HCT116 (cell line): ENCODE results near the gene MVK. TPM values are rescaled to one million over a fixed set of nuclear protein-coding genes. Genes with fewer than 3 reads are reported as not detected.

Source experiments
- ATAC-seq: fragments of 200-7000 bp; cut with Tn5 transposase; 2 replicates; pipeline ENCODE4 v1.9.1; 2020; ENCODE audit warnings: mild to moderate bottlenecking, moderate library complexity
- BruUV-seq: library from RNA; stranded (reverse); fragments of 400-500 nt; replicated peaks from 2 replicates; lab custom pipeline; 2021; lab: Mats Ljungman, UMichigan
- CTCF ChIA-PET: fragments of 300-600 bp; sonication (Branson Sonifier 250); formaldehyde crosslinking; loops from one replicate; lab custom pipeline; 2021; ENCODE audit warnings: antibody characterized with exemption; lab: Charles Lee
- POLR2A ChIA-PET: fragments of 300-600, 350-600 bp; sonication (Branson Sonifier 250); formaldehyde crosslinking; loops from one replicate; lab custom pipeline; 2021; ENCODE audit warnings: antibody characterized with exemption; lab: Charles Lee
- RAD21 ChIA-PET, 2 experiments: fragments of 300-600 bp; sonication (Branson Sonifier 250); formaldehyde crosslinking; loops; one replicate each; lab custom pipeline; 2023; ENCODE audit warnings: low total read pairs in 2 of 2; ENCODE audit not compliant: uncharacterized antibody in 2 of 2, unreplicated experiment in 2 of 2, low non-redundant PET in 1 of 2; lab: Charles Lee
- DNase-seq: peaks from one replicate; pipeline ENCODE4 v3.0.0-alpha.2; 2010; ENCODE audit warnings: low read depth, low spot score
- H2AFZ ChIP-seq: fragments of 200-600 bp; shearing (Covaris generic), sonication (generic); 2 replicates; pipeline ENCODE4 v1.6.1; 2017; ENCODE audit warnings: low read depth, mixed run types, mixed read lengths, antibody characterized with exemption, low read length; ENCODE audit not compliant: poor library complexity, severe bottlenecking
- H3K27ac ChIP-seq: 2 replicates; pipeline ENCODE4 v1.5.1; 2012; ENCODE audit warnings: low read depth, low read length
- H3K27me3 ChIP-seq: fragments of 200-600 bp; sonication (generic); 2 replicates; pipeline ENCODE4 v1.6.1; 2016; ENCODE audit warnings: mixed run types, low read length, mixed read lengths; ENCODE audit not compliant: insufficient read depth
- H3K36me3 ChIP-seq, 2 experiments: fragments of 200-500 bp in 1 of 2; fragments of 200-600 bp in 1 of 2; sonication (Bioruptor generic) in 1 of 2; sonication (generic) in 1 of 2; 2 replicates each; pipeline versions ENCODE4 v1.5.1 to v1.6.1; 2014 to 2016; ENCODE audit warnings: low read length in 2 of 2, inconsistent platforms in 1 of 2, mixed read lengths in 1 of 2, mixed run types in 1 of 2; ENCODE audit not compliant: insufficient read depth in 2 of 2, control insufficient read depth in 1 of 2
- H3K4me1 ChIP-seq, 2 experiments: fragments of 200-600 bp in 1 of 2; sonication (generic) in 1 of 2; 2 replicates each; pipeline versions ENCODE4 v1.5.1 to v1.6.1; 2012 to 2017; ENCODE audit warnings: low read length in 2 of 2, inconsistent platforms in 1 of 2, mild to moderate bottlenecking in 1 of 2, mixed read lengths in 1 of 2, mixed run types in 1 of 2, moderate library complexity in 1 of 2; ENCODE audit not compliant: insufficient read depth in 2 of 2, control insufficient read depth in 1 of 2
- H3K4me2 ChIP-seq: fragments of 200-600 bp; sonication (generic); 2 replicates; pipeline ENCODE4 v1.6.1; 2017; ENCODE audit warnings: mixed run types, low read length, mixed read lengths
- H3K4me3 ChIP-seq, 2 experiments: fragments of 200-600 bp in 1 of 2; sonication (generic) in 1 of 2; replicated peaks in 1 of 2; 2 replicates each; pipeline ENCODE4 v1.5.1; 2011 to 2016; ENCODE audit warnings: low read length in 2 of 2, control low read depth in 1 of 2, low read depth in 1 of 2, mild to moderate bottlenecking in 1 of 2, mixed read lengths in 1 of 2, mixed run types in 1 of 2
- H3K79me2 ChIP-seq: fragments of 200-600 bp; sonication (generic); 2 replicates; pipeline ENCODE4 v1.6.1; 2017; ENCODE audit warnings: mild to moderate bottlenecking, mixed run types, low read length, moderate library complexity, mixed read lengths; ENCODE audit not compliant: insufficient read depth
- H3K9ac ChIP-seq: fragments of 200-600 bp; sonication (generic); 2 replicates; pipeline ENCODE4 v1.6.1; 2016; ENCODE audit warnings: low read length, mixed read lengths
- H3K9me2 ChIP-seq: fragments of 200-600 bp; sonication (generic), shearing (Covaris generic); 2 replicates; pipeline ENCODE4 v1.6.1; 2017; ENCODE audit warnings: mixed run types, mild to moderate bottlenecking, moderate library complexity; ENCODE audit not compliant: insufficient read depth
- H3K9me3 ChIP-seq, 2 experiments: fragments of 200-500 bp in 1 of 2; fragments of 200-600 bp in 1 of 2; sonication (Bioruptor generic) in 1 of 2; sonication (generic) in 1 of 2; 2 replicates each; pipeline ENCODE4 v1.6.1; 2014 to 2017; ENCODE audit warnings: low read length in 2 of 2, mixed read lengths in 2 of 2, inconsistent platforms in 1 of 2, low read depth in 1 of 2, mild to moderate bottlenecking in 1 of 2, mixed run types in 1 of 2, moderate library complexity in 1 of 2; ENCODE audit not compliant: control insufficient read depth in 1 of 2, insufficient read depth in 1 of 2
- H4K20me1 ChIP-seq: fragments of 200-600 bp; sonication (generic), shearing (Covaris generic); 2 replicates; pipeline ENCODE4 v1.6.1; 2017; ENCODE audit warnings: mixed run types, mild to moderate bottlenecking, moderate library complexity; ENCODE audit not compliant: insufficient read depth
- EZH2 ChIP-seq: fragments of 200-600 bp; sonication (generic); IDR thresholded peaks from 2 replicates; pipeline ENCODE4 v1.6.1; 2017; ENCODE audit warnings: antibody characterized with exemption, mixed run types
- POLR2A ChIP-seq: IDR thresholded peaks from 2 replicates; pipeline ENCODE4 v1.7.0; 2011; ENCODE audit warnings: borderline replicate concordance; ENCODE audit not compliant: insufficient read depth, insufficient read length; ENCODE audit errors: extremely low read depth
- intact Hi-C: fragments of 100-400 bp; cut with micrococcal nuclease; formaldehyde crosslinking; loops from 2 replicates; pipeline ENCODE4 v1.10.0; 2022
- total RNA-seq: library from RNA; stranded (reverse); gene quantifications from one replicate; pipeline ENCODE4 v1.2.1, GENCODE V29; 2021; ENCODE audit not compliant: unreplicated experiment
- TF ChIP-seq, protein P1 (sequence below): IDR thresholded peaks from 2 replicates; pipeline ENCODE4 v1.6.1; 2011; ENCODE audit warnings: mild to moderate bottlenecking, low read length, moderate library complexity; ENCODE audit not compliant: insufficient replicate concordance; ENCODE audit errors: extremely low read depth
- TF ChIP-seq, protein P2 (sequence below), 3 experiments: fragments of 200-600 bp in 1 of 3; sonication (generic) in 1 of 3; IDR thresholded peaks in 2 of 3; conservative IDR thresholded peaks in 1 of 3; 2 replicates each; pipeline ENCODE4 v1.5.1; 2012 to 2017; ENCODE audit warnings: low read depth in 2 of 3, low read length in 2 of 3, antibody characterized with exemption in 1 of 3, borderline replicate concordance in 1 of 3, control low read depth in 1 of 3, mild to moderate bottlenecking in 1 of 3, mixed read lengths in 1 of 3, mixed run types in 1 of 3, moderate library complexity in 1 of 3; ENCODE audit not compliant: insufficient read depth in 1 of 3

MVK gene
- total RNA-seq, 1 experiment from 2014 or later: 17.3 TPM

GRCh38 chr12:109625131-109625559, 51.6 kb downstream of the MVK start:
- no peak overlapping the region for H3K9ac ChIP-seq
- no peak overlapping the region for H3K27ac ChIP-seq
- ChIA-PET RAD21 (no interaction called here), POLR2A (no interaction called here), CTCF (no interaction called here)
- ATAC-seq: peak; percentile 83
- no peaks in the 10 kb centered on the region for H4K20me1 ChIP-seq
- H3K4me1 ChIP-seq: peaks cover 2 to 13% of the 10 kb centered on the region in 2 experiments; a peak in 2 of 4 replicates
- no peak for TF ChIP-seq POLR2A
- TF ChIP-seq, protein P1, sequence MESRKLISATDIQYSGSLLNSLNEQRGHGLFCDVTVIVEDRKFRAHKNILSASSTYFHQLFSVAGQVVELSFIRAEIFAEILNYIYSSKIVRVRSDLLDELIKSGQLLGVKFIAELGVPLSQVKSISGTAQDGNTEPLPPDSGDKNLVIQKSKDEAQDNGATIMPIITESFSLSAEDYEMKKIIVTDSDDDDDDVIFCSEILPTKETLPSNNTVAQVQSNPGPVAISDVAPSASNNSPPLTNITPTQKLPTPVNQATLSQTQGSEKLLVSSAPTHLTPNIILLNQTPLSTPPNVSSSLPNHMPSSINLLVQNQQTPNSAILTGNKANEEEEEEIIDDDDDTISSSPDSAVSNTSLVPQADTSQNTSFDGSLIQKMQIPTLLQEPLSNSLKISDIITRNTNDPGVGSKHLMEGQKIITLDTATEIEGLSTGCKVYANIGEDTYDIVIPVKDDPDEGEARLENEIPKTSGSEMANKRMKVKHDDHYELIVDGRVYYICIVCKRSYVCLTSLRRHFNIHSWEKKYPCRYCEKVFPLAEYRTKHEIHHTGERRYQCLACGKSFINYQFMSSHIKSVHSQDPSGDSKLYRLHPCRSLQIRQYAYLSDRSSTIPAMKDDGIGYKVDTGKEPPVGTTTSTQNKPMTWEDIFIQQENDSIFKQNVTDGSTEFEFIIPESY: no peak
- TF ChIP-seq, protein P2, sequence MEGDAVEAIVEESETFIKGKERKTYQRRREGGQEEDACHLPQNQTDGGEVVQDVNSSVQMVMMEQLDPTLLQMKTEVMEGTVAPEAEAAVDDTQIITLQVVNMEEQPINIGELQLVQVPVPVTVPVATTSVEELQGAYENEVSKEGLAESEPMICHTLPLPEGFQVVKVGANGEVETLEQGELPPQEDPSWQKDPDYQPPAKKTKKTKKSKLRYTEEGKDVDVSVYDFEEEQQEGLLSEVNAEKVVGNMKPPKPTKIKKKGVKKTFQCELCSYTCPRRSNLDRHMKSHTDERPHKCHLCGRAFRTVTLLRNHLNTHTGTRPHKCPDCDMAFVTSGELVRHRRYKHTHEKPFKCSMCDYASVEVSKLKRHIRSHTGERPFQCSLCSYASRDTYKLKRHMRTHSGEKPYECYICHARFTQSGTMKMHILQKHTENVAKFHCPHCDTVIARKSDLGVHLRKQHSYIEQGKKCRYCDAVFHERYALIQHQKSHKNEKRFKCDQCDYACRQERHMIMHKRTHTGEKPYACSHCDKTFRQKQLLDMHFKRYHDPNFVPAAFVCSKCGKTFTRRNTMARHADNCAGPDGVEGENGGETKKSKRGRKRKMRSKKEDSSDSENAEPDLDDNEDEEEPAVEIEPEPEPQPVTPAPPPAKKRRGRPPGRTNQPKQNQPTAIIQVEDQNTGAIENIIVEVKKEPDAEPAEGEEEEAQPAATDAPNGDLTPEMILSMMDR (IDR thresholded peaks at IDR 0.05 in 2 of 3, conservative IDR thresholded peaks at IDR 0.05 in 1 of 3; ENCODE audit: borderline replicate concordance in 1 of 3, insufficient read depth in 1 of 3, low read depth in 2 of 3, low read length in 2 of 3): peak in 2 of 3 experiments; percentile 13 to 40; a peak in 1 of 6 replicates
- TF ChIP-seq EZH2: no peak
- H3K9me2 ChIP-seq: no peaks in the 10 kb centered on the region
- H3K36me3 ChIP-seq: no peaks in the 10 kb centered on the region
- peaks cover 15% of the 10 kb centered on the region; the same call in 1 of the 2 replicates for H3K27me3 ChIP-seq
- no peak overlapping the region for H2AFZ ChIP-seq
- H3K79me2 ChIP-seq: no peaks in the 10 kb centered on the region
- H3K4me3 ChIP-seq: no peak overlapping the region
- DNase-seq: peak; percentile 31
- no peaks in the 10 kb centered on the region for H3K9me3 ChIP-seq
- no TSS peak for BruUV-seq
- H3K4me2 ChIP-seq: peak overlapping the region; percentile 26; the same call in 1 of the 2 replicates
- intact Hi-C loops: no loop called here
